Left cardiac atrium (tissue), 4 donors: Measurements from ENCODE around the gene CCDC148. TPM values are rescaled to one million over a fixed set of nuclear protein-coding genes. Genes with fewer than 3 reads are reported as not detected.
A peak's percentile ranks its signal among the peaks of the same experiment; 100 is the strongest.
"Not testable (repeated sequence)": the region's sequence is repeated elsewhere in the genome, so short reads cannot be mapped to it uniquely, and the experiment has no call there.

ENCODE experiments used
- ATAC-seq, 2 donors: fragments of 200-7000 bp; cut with Tn5 transposase; one replicate each; pipeline ENCODE4 v1.9.1; 2020; ENCODE audit warnings: mild to moderate bottlenecking in 2 of 2, moderate library complexity in 2 of 2
- DNase-seq: peaks from one replicate; pipeline ENCODE4 v3.0.0-alpha.2; 2020
- intact Hi-C, 2 donors: fragments of 100-400 bp; cut with DNase I; formaldehyde crosslinking; loops; one replicate each; pipeline versions ENCODE4 v1.14.1 to v1.15.1; 2022 to 2023
- total RNA-seq, 2 donors: library from RNA; stranded (reverse); fragmentation: NEBNext Ultra II Directional; extraction: Animal tissue kit (Norgen Biotek cat#: 25700); gene quantifications; one replicate each; pipeline ENCODE4 v1.2.1, GENCODE V29; 2021
- donor health status: DM: no; HTN: yes; CAD: no.
- donor health status: DM: no; HTN: yes; CAD: no; lungs with severe emphysema.
- donor health status: DM: yes; HTN: yes; CAD: no.
- donor health status: Dilated cardiomyopathy.

CCDC148 gene
- total RNA-seq, 2 donors from 2014 or later: 1.1 to 2.0 TPM

- ATAC-seq: no peak
- DNase-seq: no peak
- intact Hi-C loops: no loop called here
These were observed 203.4 kb downstream of the CCDC148 start for GRCh38 chr2:158253170-158253569.

GRCh38 chr2:158251356-158251755 lies 205.2 kb downstream of the CCDC148 start:
- intact Hi-C loops: no loop called here
- ATAC-seq (no peak), DNase-seq (no peak)

- ATAC-seq: no peak
- DNase-seq: no peak
- intact Hi-C loops: no loop called here
These were observed 213.2 kb downstream of the CCDC148 start for GRCh38 chr2:158243392-158243791.

- ATAC-seq (no peak), DNase-seq (no peak)
- intact Hi-C loops: no loop called here
These were observed 214.3 kb downstream of the CCDC148 start for GRCh38 chr2:158242280-158242679.

DNA sequence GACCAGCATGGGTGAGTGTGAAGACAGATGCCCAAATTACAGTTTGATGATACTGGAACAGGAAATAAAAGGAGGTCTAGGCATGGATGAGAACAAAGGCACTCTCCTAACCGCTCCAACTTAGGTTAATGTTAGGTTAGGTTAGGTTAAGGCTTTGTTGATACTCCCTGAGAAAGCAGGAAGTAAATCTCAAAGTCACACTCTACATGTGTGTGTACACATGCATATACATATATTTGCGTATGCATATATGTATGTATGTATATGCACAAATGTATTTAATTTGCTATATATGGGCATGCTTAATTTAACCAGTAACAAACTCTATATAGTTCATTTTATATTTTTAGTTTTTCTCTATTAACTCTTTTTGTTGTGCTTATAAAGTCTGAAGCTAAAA lies 215.6 kb downstream of the CCDC148 start:
- no peak for DNase-seq
- no peak for ATAC-seq
- intact Hi-C loops: no loop called here

DNA sequence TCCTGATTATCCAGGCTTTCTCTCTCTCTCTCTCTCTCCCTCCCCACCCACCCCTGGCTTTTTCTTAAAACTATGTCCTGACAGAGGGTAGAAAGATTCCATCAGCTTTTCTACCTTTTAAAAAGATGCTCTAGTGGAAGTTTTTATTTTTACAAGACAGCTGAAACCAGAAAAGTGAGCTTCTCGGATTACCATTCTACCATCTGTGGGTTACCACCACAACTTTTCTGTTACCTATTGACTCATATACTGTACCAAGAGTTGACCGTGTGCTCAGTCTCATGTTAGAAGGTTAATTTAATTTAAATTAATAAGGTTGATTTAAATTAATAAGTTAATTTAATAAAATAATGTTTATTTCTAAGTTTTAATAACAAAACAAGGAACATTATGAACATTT lies 217.3 kb downstream of the CCDC148 start:
- intact Hi-C loops: no loop called here
- ATAC-seq (no peak), DNase-seq (no peak)

DNA sequence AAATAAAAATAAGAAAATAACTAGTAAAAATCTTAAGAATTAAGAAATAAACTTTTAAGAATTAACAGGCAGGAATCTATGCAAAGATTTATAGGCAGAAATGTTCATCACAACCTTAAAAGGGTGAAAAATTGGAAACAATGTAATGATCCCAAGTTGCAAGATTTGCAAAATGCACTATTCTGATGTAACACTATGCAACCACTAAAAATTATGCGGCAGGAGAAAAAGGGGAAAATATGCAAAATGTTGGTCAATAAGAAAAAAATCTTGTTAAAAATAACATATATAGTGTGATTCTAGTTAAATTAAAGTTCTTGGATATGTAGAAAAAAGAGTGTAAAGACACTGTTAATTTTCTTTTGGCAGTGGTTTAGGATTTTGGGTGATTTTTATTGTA lies 222.1 kb downstream of the CCDC148 start:
- DNase-seq (no peak), ATAC-seq (no peak)
- intact Hi-C loops: no loop called here

GRCh38 chr2:158232476-158232875 lies 224.1 kb downstream of the CCDC148 start:
- intact Hi-C loops: no loop called here
- ATAC-seq (no peak), DNase-seq (no peak)

- DNase-seq (no peak), ATAC-seq (no peak)
- intact Hi-C loops: no loop called here
These were observed 227.5 kb downstream of the CCDC148 start for GRCh38 chr2:158228943-158229508.

DNA sequence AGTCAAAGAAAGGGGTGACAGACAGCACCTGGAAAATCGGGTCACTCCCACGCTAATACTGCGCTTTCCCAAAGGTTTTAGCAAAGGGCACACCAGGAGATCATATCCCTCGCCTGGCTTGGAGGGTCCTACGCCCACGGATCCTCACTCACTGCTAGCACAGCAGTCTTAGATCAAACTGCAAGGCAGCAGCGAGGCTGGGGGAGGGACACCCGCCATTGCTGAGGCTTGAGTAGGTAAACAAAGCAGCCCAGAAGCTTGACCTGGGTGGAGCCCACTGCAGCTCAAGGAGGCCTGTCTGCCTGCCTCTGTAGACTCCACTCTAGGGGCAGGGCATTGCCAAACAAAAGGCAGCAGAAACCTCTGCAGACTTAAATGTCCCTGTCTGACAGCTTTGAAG lies 233.5 kb downstream of the CCDC148 start:
- ATAC-seq, intact Hi-C loops, DNase-seq: not testable (repeated sequence)

DNA sequence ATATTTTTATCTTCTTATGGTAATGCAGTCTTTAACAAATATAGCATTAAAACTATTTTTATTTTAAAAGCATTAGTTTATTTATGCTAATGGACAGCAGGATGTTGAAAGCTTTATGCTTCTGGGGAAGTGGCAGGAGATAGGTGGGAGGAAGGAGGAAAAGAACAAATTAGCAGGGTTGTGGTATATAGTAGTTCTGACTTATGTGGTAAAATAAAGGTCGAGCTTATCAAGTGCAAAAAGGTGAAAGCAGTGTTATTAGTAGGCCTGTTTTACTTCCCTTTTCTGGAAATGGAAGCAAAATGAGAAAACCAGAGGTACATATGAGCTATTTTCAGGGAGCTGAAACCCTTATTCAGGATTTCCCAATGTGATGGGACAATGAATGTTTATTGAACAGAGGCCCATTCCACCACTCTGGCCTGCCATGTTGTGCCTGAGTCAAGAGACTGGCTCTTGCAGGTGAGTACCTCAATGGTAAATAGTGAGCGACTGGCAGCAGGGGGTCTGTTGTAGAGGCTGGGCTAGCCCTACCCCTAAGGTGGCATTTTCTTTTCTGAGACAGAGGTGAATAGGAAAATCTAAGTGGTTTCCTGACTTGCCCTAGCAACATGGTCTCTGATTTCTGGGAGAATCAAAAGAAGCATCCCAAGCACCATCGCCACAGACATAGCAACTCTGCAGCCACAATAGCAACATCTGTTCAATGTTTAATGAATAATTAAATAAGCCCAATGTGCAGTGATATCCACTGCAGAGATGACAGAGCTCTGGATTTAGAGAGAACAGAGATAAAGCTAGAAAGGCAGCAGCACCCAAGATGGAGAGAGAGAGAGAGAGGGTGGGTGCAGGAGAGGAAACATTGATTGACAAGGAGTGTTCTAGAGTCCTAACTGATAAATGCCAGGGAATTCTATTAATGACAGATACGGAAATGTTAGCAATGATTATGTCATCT lies 235.2 kb downstream of the CCDC148 start:
- DNase-seq (no peak), ATAC-seq (no peak)
- intact Hi-C loops: no loop called here

GRCh38 chr2:158217593-158217992 lies 239.0 kb downstream of the CCDC148 start:
- no peak for DNase-seq
- intact Hi-C loops: no loop called here
- ATAC-seq: no peak

GRCh38 chr2:158214431-158214830 lies 242.1 kb downstream of the CCDC148 start:
- intact Hi-C loops: no loop called here
- ATAC-seq (peak in 1 of 2 donors; percentile 56), DNase-seq (no peak)

DNA sequence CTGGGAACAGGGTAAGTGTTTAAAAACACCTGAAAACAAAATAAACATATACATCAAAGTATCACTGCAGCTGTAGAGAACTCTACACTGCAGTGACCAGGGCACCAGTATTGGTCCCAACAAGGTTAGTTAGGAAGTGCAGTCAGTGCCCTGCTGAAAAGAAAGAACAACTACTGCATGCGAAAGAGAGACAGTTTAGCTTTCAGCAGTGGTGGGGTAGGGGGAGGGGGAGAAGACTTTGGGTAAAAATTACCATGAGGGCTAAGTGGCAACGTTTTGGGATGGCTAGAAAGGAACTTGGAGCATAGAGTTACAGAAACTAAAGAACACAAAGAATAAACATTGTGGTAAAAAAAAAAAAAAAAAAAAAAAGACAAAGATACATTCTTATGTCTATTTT lies 242.8 kb downstream of the CCDC148 start:
- DNase-seq (no peak), ATAC-seq (no peak)
- intact Hi-C loops: no loop called here

DNA sequence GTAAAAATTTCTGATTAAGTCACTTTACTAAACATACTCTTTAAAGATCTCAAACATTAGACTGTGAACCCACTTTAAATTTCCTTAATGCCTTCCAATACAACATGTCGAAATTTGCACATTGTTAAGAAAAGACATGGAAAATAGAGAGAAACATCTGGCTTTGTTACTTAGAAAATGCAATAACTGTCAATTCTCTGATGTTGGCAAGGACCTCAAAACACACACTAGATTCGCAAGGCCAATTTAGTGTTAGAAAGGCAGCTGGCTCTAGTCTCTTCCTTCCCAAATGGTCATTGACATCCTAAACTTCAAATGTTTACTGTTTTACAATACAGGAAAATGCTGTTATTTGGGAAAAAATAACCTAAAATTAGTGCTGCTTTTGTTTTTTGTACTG lies 244.3 kb downstream of the CCDC148 start:
- DNase-seq (no peak), ATAC-seq (no peak)
- intact Hi-C loops: no loop called here

DNA sequence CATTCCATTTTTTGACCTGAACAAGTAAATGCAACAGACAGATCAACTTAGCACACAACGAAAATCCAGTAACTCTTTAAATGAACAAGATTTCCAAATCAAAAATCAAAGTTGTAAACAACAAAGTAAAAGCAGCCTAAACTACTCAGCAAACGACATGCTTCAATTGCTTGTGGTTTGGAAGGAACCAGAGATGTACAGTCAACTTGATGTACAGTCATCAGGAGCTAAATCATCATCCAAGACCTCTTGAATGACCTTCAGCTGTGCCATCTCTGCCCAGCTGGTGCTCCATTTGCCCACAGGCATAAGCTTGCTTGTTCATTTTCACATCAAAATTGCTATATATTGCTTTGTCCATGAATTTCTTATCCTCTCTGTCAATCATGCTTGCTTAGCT lies 245.1 kb downstream of the CCDC148 start:
- ATAC-seq (no peak), DNase-seq (no peak)
- intact Hi-C loops: no loop called here

DNA sequence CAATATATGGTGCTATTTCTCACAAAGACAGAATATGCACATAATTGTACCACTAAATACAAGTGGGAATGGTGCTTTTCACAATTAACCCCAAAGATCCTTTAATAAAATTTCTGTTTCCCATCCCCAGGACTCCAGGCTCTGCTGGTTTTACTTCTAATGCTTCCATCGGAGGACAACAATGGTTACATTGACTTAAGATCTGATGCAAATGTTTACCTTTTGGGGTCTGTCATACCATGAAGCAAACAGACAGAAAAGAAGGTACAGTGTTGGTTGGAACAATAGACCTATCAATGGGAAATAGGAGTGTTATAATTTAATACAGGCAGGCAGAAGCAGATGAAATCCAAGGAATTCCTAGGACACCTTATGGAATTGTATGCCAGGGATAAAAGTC lies 249.2 kb downstream of the CCDC148 start:
- ATAC-seq: no peak
- intact Hi-C loops: no loop called here
- DNase-seq: no peak

GRCh38 chr2:158205215-158205614 lies 251.3 kb downstream of the CCDC148 start:
- DNase-seq (no peak), ATAC-seq (no peak)
- intact Hi-C loops: no loop called here

DNA sequence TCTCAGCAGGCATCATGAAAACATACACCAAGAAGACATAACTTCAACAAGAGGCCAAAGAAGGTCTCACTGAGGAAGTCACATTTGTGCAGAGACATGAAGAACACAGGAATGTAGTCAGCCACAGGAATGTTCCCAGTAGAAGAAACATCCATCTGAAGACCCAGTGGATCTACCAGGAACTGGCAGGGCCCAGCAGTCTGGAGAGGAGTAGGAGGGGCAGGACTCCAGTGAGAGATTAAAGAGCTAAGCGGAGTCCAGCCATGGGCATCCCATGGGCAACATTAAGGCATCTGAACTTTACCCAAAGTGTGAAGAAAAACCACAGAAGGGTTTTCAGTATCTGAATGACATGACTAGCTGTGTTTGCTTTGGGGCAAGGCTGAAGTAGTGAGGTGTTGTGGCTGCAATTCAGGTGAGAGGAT lies 251.8 kb downstream of the CCDC148 start:
- DNase-seq (no peak), ATAC-seq (no peak)
- intact Hi-C loops: no loop called here

GRCh38 chr2:158202161-158202815 lies 254.3 kb downstream of the CCDC148 start:
- ATAC-seq: no peak
- DNase-seq: no peak
- intact Hi-C loops: no loop called here
